MCF 10A (cell line): ENCODE measurements around the gene RBMX. TPM values are rescaled to one million over a fixed set of nuclear protein-coding genes. Genes with fewer than 3 reads are reported as not detected.
"Not testable (repeated sequence)": the region's sequence is repeated elsewhere in the genome, so short reads cannot be mapped to it uniquely, and the experiment has no call there.

Experiments used
- Bru-seq: library from RNA; stranded (reverse); fragments of 400-500 nt; gene quantifications from one replicate; lab custom pipeline; 2021; lab: Mats Ljungman, UMichigan
- BruChase-seq, 2 experiments: library from RNA; stranded (reverse); fragments of 400-500 nt; gene quantifications; one replicate each; lab custom pipeline; 2021; lab: Mats Ljungman, UMichigan
- BruUV-seq: library from RNA; stranded (reverse); fragments of 400-500 nt; replicated peaks from 2 replicates; lab custom pipeline; 2021; lab: Mats Ljungman, UMichigan
- CTCF ChIA-PET: fragments of 300-600 bp; sonication (Branson Sonifier 250); formaldehyde crosslinking; extraction: SDS; loops from one replicate; lab custom pipeline; 2021; ENCODE audit warnings: antibody characterized with exemption, inconsistent platforms; lab: Yijun Ruan, JAX
- POLR2A ChIA-PET: fragments of 300-600, 350-650 bp; sonication (Branson Sonifier 250); formaldehyde crosslinking; extraction: SDS; loops from one replicate; lab custom pipeline; 2020; ENCODE audit warnings: antibody characterized with exemption, inconsistent platforms; lab: Yijun Ruan, JAX
- DNase-seq: peaks from one replicate; pipeline ENCODE4 v3.0.0-alpha.2; 2018; ENCODE audit not compliant: unreplicated experiment
- H3K27ac Mint-ChIP-seq: one replicate; pipeline ENCODE4 v1.8.0; 2022; ENCODE audit warnings: mild to moderate bottlenecking, low read depth, mixed read lengths; ENCODE audit not compliant: unreplicated experiment
- H3K27me3 Mint-ChIP-seq: one replicate; pipeline ENCODE4 v1.8.0; 2022; ENCODE audit warnings: mixed read lengths; ENCODE audit not compliant: insufficient read depth, unreplicated experiment
- H3K36me3 Mint-ChIP-seq: one replicate; pipeline ENCODE4 v1.8.0; 2022; ENCODE audit warnings: mild to moderate bottlenecking, moderate library complexity, mixed read lengths; ENCODE audit not compliant: insufficient read depth, unreplicated experiment
- H3K4me1 Mint-ChIP-seq: one replicate; pipeline ENCODE4 v1.8.0; 2022; ENCODE audit warnings: mixed read lengths; ENCODE audit not compliant: insufficient read depth, unreplicated experiment
- H3K4me3 Mint-ChIP-seq: one replicate; pipeline ENCODE4 v1.8.0; 2022; ENCODE audit warnings: mild to moderate bottlenecking, moderate library complexity, mixed read lengths; ENCODE audit not compliant: unreplicated experiment
- H3K9me3 Mint-ChIP-seq: one replicate; pipeline ENCODE4 v1.8.0; 2022; ENCODE audit warnings: mixed read lengths; ENCODE audit not compliant: unreplicated experiment
- CTCF ChIP-seq: fragments of 200-600 bp; IDR thresholded peaks from one replicate; pipeline ENCODE4 v1.8.0; 2022; ENCODE audit warnings: antibody characterized with exemption, mild to moderate bottlenecking; ENCODE audit not compliant: unreplicated experiment
- intact Hi-C: fragments of 100-400 bp; cut with micrococcal nuclease; formaldehyde crosslinking; loops from 2 replicates; pipeline ENCODE4 v1.14.1; 2022
- long read RNA-seq: library from polyadenylated mRNA; stranded (forward); transcript quantifications from one replicate; pipeline ENCODE4 v2.0.0, GENCODE V29; 2022
- total RNA-seq: library from RNA; stranded (reverse); gene quantifications from 2 replicates; pipeline ENCODE4 v1.2.3, GENCODE V29; 2022

RBMX gene
- 271 and 333 TPM in 2 replicates for total RNA-seq
- Bru-seq, nascent RNA = percentile 98 among the genes with signal in this experiment
- BruChase-seq, experiment 1, labeled RNA remaining after a 6-hour chase = percentile 99 among the genes with signal in this experiment
- percentile 99 among the genes with signal in this experiment for BruChase-seq, experiment 2, labeled RNA remaining after a 2-hour chase
- long read RNA-seq, transcript RBMX-201 (9 exons, 2,012 nt) = major isoform, 417 of 633 reads
- long read RNA-seq, partial matches to known transcripts = 31 of 633 reads
- long read RNA-seq, other reads (novel, unspliced or antisense) = 182 of 633 reads

DNA sequence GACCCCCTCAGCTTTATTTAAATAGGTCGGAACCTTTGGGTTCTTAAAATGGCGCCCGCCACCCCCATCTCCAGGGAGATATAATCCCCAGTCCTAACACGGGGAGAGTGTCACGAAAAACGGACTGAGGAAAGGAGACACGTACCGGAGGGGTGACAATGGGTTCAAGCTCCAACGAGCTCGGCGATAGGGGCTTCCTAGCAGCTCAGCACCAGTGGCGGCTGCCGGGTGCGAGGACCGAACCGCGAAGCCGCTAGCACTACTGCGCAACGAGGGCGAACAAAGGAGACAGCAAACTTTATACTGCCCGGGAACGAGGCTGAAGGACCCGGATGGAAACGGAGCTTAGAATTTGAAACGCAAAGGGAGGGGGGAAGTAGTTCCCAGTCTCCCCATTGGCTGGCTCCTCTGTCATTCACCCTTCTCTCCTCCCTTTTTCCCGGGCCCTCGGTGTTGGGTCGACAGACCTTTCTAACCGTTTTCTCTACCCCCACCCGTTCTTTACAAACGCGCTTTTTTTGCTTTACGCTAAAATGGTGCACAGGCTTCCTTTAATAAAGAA, at the start of gene RBMX:
TSS of gene RBMX (minus strand) at position 274 of the 562 bp plus-strand sequence. CDS start 1,298 bp downstream, outside the sequence.
- no TSS peak for BruUV-seq
- no peaks in the 10 kb centered on the region for H3K4me1 Mint-ChIP-seq
- peak within 1 kb of the TSS; percentile 82 for H3K4me3 Mint-ChIP-seq
- H3K27me3 Mint-ChIP-seq = no peaks in the 10 kb centered on the region
- no peaks in the 10 kb centered on the region for H3K9me3 Mint-ChIP-seq
- TF ChIP-seq CTCF = no peak
- peak within 1 kb of the TSS; percentile 94 for H3K27ac Mint-ChIP-seq
- DNase-seq = peak; percentile 89
- H3K36me3 Mint-ChIP-seq = peaks cover 38% of the 10 kb centered on the region
- POLR2A ChIA-PET = interaction anchor here (0.5 to 2.6 kb wide), 19 partner anchors 9 to 907 kb away, joined by 3 to 39 read pairs (median 4); partner anchors contain the start of gene MMGT1
- CTCF ChIA-PET = interaction anchor here (0.6 kb wide), 2 partner anchors 272 to 711 kb away, joined by 3 read pairs; no protein-coding TSS in a partner anchor
- intact Hi-C loops = loop anchor here (1.0 kb wide), 2 partner anchors 29 to 45 kb away; no protein-coding TSS in a partner anchor

- H3K4me1 Mint-ChIP-seq, intact Hi-C loops, H3K4me3 Mint-ChIP-seq, H3K9me3 Mint-ChIP-seq, BruUV-seq, H3K27ac Mint-ChIP-seq, POLR2A ChIA-PET, DNase-seq, H3K27me3 Mint-ChIP-seq, H3K36me3 Mint-ChIP-seq: not testable (repeated sequence)
- CTCF ChIA-PET = interaction anchor here (0.6 to 1.3 kb wide), 4 partner anchors 42 to 1450 kb away, joined by 3 read pairs; no protein-coding TSS in a partner anchor
These were observed 40.9 kb upstream of the RBMX start for GRCh38 chrX:136921438-136921837.

GRCh38 chrX:136920001-136920400, 39.5 kb upstream of the RBMX start:
- ChIA-PET CTCF (no interaction called here), POLR2A (interaction anchor here (1.8 kb wide), 1 partner anchor 39 kb away, joined by 4 read pairs; the partner anchor contains the start of gene RBMX)
- Mint-ChIP-seq H3K27ac (no peak overlapping the region), H3K36me3 (no peaks in the 10 kb centered on the region), H3K9me3 (no peaks in the 10 kb centered on the region), H3K4me3 (no peak overlapping the region), H3K4me1 (no peaks in the 10 kb centered on the region), H3K27me3 (no peaks in the 10 kb centered on the region)
- no TSS peak for BruUV-seq
- no peak for TF ChIP-seq CTCF
- DNase-seq = no peak
- intact Hi-C loops = no loop called here

DNA sequence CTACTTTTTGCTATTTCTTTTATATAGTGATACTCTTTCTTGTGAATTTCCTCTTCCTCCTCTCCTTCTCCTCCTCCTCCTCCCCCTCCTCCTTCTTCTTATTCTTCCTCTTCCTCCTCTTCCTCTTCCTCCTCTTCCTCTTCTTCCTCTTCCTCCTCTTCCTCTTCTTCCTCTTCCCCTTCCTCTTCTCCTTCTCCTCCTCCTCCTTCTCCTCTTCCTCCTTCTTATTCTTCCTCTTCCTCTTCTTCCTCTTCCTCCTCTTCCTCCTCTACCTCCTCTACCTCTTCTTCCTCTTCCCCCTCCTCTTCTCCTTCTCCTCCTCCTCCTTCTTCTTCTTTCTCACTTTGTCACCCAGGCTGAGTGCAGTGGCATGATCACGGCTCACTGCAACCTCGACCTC, 36.3 kb upstream of the RBMX start:
- TF ChIP-seq CTCF = no peak
- no TSS peak for BruUV-seq
- no peaks in the 10 kb centered on the region for H3K4me1 Mint-ChIP-seq
- H3K36me3 Mint-ChIP-seq = no peaks in the 10 kb centered on the region
- POLR2A ChIA-PET = no interaction called here
- CTCF ChIA-PET = no interaction called here
- H3K27me3 Mint-ChIP-seq = no peaks in the 10 kb centered on the region
- intact Hi-C loops = no loop called here
- DNase-seq = no peak
- H3K9me3 Mint-ChIP-seq = no peaks in the 10 kb centered on the region
- no peak overlapping the region for H3K27ac Mint-ChIP-seq
- H3K4me3 Mint-ChIP-seq = no peak overlapping the region

DNA sequence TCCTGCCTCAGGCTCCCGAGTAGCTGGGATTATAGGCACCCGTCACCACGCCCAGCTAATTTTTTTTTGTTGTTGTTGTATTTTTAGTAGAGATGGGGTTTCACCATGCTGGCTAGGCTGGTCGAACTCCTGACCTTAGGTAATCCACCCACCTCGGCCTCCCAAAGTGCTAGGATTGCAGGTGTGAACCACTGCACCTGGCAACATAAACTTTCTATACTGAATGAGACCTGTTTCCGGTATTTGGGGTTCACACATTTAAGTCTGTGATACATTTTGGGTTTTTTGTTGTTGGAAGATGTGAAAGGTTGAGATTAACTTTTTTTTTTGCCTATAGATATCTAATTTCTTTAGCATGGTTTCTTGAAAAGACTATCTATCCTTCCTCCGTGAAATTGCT, 31.1 kb upstream of the RBMX start:
- H3K36me3 Mint-ChIP-seq, H3K27ac Mint-ChIP-seq, H3K4me1 Mint-ChIP-seq, CTCF ChIA-PET, H3K9me3 Mint-ChIP-seq, intact Hi-C loops, H3K27me3 Mint-ChIP-seq, H3K4me3 Mint-ChIP-seq, DNase-seq, BruUV-seq: not testable (repeated sequence)
- POLR2A ChIA-PET = interaction anchor here (1.2 kb wide), 1 partner anchor 31 kb away, joined by 7 read pairs; the partner anchor contains the start of gene RBMX
